Measurements from ENCODE around the gene CENPT.
"Not testable (repeated sequence)": the region's sequence is repeated elsewhere in the genome, so short reads cannot be mapped to it uniquely, and the experiment has no call there.

Gene CENPT

GRCh38 chr16:67873435-67874370 is 26.2 kb upstream of the CENPT start:
- DNase-seq = no peak

GRCh38 chr16:67872631-67873434 is 25.3 kb upstream of the CENPT start, which contains the start of gene EDC4:
Gene EDC4, plus strand, starts transcription at chr16:67873052. Its CDS starts 210 bp downstream, at chr16:67873262.
- peak; percentile 87 to 92 for DNase-seq

- no peak for DNase-seq
Measured at GRCh38 chr16:67872131-67872630, 24.7 kb upstream of the CENPT start.

- DNase-seq = no peak
Measured at GRCh38 chr16:67871256-67871655, 23.8 kb upstream of the CENPT start.

GRCh38 chr16:67869653-67870052 is 22.2 kb upstream of the CENPT start:
- DNase-seq = no peak

- no peak for DNase-seq
Measured at GRCh38 chr16:67868290-67868689, 20.8 kb upstream of the CENPT start.

GRCh38 chr16:67865318-67865717 is 17.8 kb upstream of the CENPT start:
- DNase-seq = no peak

- no peak for DNase-seq
Measured at GRCh38 chr16:67864594-67864993, 17.1 kb upstream of the CENPT start.

- not testable (repeated sequence) for DNase-seq
Measured at GRCh38 chr16:67864044-67864443, 16.6 kb upstream of the CENPT start.

- no peak for DNase-seq
Measured at GRCh38 chr16:67862623-67863583, 15.4 kb upstream of the CENPT start.

- no peak for DNase-seq
Measured at GRCh38 chr16:67861877-67862276, 14.4 kb upstream of the CENPT start.

GRCh38 chr16:67860589-67861398 is 13.3 kb upstream of the CENPT start:
- no peak for DNase-seq

- no peak for DNase-seq
Measured at GRCh38 chr16:67858500-67858899, 11.0 kb upstream of the CENPT start.

- peak; percentile 41 to 54 for DNase-seq
Measured at GRCh38 chr16:67857547-67858233, 10.2 kb upstream of the CENPT start.

- no peak for DNase-seq
Measured at GRCh38 chr16:67856927-67857546, 9.5 kb upstream of the CENPT start.

GRCh38 chr16:67855789-67856188 is 8.3 kb upstream of the CENPT start:
- no peak for DNase-seq

GRCh38 chr16:67853670-67854069 is 6.2 kb upstream of the CENPT start:
- DNase-seq = no peak

GRCh38 chr16:67848118-67848517 is 625 bp upstream of the CENPT start:
- no peak for DNase-seq

GRCh38 chr16:67846320-67847063 is 1.0 kb downstream of the CENPT start, which contains the start of gene NUTF2:
Gene NUTF2, plus strand, starts transcription at chr16:67846933. Its CDS starts 18,198 bp downstream, at chr16:67865131.
- DNase-seq = peak; percentile 95 to 96

GRCh38 chr16:67846063-67846319 is 1.5 kb downstream of the CENPT start:
- no peak for DNase-seq

Measured in CD4-positive, alpha-beta T cell treated with Interleukin-4 for 1 hour (primary cell).